ENCODE measurements around the gene CFAP141. TPM values are rescaled to one million over a fixed set of nuclear protein-coding genes. Genes with fewer than 3 reads are reported as not detected.
A peak's percentile ranks its signal among the peaks of the same experiment; 100 is the strongest.

The CFAP141 gene
- total and polyA plus RNA-seq, 2 of the 13 experiments (the other 11 are each of a cell fraction or from before 2014, with no cell fraction given), result not detected

DNA sequence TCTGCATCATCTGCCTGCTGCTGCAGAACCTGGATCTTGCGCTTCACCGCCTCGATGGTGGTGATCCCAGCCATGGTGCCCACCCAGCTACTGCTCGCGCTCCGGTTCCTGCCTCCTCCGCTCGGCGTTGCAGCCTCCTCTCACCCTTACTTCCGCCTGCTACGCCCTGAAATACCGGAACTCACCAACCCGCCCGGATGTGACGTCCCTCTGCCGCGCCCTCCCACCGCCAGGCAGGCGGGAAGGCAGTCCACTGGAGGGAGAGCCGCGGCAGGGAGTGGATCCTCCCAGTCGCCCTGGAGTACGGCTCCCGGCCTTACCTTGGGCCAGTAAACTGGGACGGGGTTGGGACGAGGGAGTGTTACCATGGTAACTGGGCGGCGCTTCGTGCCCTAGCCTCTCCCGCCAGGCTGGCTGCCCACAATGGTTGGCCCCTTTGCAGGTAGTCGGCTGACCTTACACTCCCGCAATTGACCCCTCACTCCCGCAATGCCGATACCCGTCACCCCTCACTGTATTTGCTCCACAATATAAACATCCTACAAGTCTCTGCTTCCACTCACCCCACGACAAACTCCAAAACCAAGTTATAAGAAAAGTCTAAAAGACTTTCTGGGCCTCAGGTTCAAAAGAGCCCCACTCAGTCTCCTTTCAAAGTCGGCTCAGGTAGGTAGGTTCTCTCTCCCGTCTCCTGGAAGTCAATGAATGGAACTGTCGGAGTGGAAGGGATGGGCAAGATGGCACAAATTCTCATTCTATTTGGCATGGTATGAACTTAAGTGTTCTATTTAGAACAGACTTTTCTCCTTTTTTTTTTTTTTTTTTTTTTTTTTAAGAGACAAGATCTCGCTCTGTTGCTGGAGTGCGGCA is 22.9 kb downstream of the CFAP141 start (continued):
- TF ChIP-seq YEATS2 (CRISPR knock-in tag; IDR thresholded peaks at IDR 0.05; ENCODE audit: borderline replicate concordance) (peak; percentile 98), MTF2 (CRISPR knock-in tag; IDR thresholded peaks at IDR 0.05; ENCODE audit: borderline replicate concordance) (no peak), ZNF280D (CRISPR knock-in tag; IDR thresholded peaks at IDR 0.05) (peak; percentile 76; the same call in 1 of the 2 replicates), SNAPC4 (CRISPR knock-in tag; IDR thresholded peaks at IDR 0.05) (peak; percentile 80; the same call in 1 of the 2 replicates), AKAP8 (CRISPR knock-in tag; IDR thresholded peaks at IDR 0.05) (peak; percentile 61; the same call in 1 of the 2 replicates), ZNF367 (CRISPR knock-in tag; IDR thresholded peaks at IDR 0.05; ENCODE audit: borderline replicate concordance) (no peak), ZNF569 (CRISPR knock-in tag; IDR thresholded peaks at IDR 0.05; ENCODE audit: borderline replicate concordance) (no peak)
- TF ChIP-seq, protein P1, sequence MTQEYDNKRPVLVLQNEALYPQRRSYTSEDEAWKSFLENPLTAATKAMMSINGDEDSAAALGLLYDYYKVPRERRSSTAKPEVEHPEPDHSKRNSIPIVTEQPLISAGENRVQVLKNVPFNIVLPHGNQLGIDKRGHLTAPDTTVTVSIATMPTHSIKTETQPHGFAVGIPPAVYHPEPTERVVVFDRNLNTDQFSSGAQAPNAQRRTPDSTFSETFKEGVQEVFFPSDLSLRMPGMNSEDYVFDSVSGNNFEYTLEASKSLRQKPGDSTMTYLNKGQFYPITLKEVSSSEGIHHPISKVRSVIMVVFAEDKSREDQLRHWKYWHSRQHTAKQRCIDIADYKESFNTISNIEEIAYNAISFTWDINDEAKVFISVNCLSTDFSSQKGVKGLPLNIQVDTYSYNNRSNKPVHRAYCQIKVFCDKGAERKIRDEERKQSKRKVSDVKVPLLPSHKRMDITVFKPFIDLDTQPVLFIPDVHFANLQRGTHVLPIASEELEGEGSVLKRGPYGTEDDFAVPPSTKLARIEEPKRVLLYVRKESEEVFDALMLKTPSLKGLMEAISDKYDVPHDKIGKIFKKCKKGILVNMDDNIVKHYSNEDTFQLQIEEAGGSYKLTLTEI (CRISPR knock-in tag; conservative IDR thresholded peaks at IDR 0.05), result no peak
- TF ChIP-seq, protein P2, sequence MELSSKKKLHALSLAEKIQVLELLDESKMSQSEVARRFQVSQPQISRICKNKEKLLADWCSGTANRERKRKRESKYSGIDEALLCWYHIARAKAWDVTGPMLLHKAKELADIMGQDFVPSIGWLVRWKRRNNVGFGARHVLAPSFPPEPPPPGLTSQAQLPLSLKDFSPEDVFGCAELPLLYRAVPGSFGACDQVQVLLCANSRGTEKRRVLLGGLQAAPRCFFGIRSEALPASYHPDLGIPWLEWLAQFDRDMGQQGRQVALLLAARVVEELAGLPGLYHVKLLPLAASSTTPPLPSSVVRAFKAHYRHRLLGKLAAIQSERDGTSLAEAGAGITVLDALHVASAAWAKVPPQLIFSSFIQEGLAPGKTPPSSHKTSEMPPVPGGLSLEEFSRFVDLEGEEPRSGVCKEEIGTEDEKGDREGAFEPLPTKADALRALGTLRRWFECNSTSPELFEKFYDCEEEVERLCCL (CRISPR knock-in tag; IDR thresholded peaks at IDR 0.05; ENCODE audit: borderline replicate concordance), result no peak

Measured in HepG2 (cell line).